GM21447 (cell line): ENCODE measurements around the gene FRYL.

ENCODE experiments used
- ATAC-seq: cut with Tn5 transposase; IDR thresholded peaks from one replicate; pipeline ENCODE4 v1.9.1; 2021; ENCODE audit not compliant: unreplicated experiment

Gene FRYL

GRCh38 chr4:48570646-48571220 lies 209.3 kb downstream of the FRYL start:
- no peak for ATAC-seq

GRCh38 chr4:48566034-48566384 lies 214.1 kb downstream of the FRYL start:
- ATAC-seq, result no peak

GRCh38 chr4:48565362-48566033 lies 214.6 kb downstream of the FRYL start:
- ATAC-seq, result no peak

GRCh38 chr4:48564151-48564550 lies 215.9 kb downstream of the FRYL start:
- no peak for ATAC-seq

GRCh38 chr4:48558819-48559218 lies 221.3 kb downstream of the FRYL start:
- ATAC-seq, result no peak

- ATAC-seq, result no peak
Observed at GRCh38 chr4:48558026-48558425, 222.1 kb downstream of the FRYL start.

GRCh38 chr4:48557478-48557877 lies 222.6 kb downstream of the FRYL start:
- no peak for ATAC-seq

- no peak for ATAC-seq
Observed at GRCh38 chr4:48556268-48556667, 223.8 kb downstream of the FRYL start.

GRCh38 chr4:48554606-48555005 lies 225.5 kb downstream of the FRYL start:
- ATAC-seq, result no peak

GRCh38 chr4:48553720-48554119 lies 226.4 kb downstream of the FRYL start:
- ATAC-seq, result no peak

- ATAC-seq, result no peak
Observed at GRCh38 chr4:48546336-48546735, 233.7 kb downstream of the FRYL start.

GRCh38 chr4:48543796-48544195 lies 236.3 kb downstream of the FRYL start:
- ATAC-seq, result no peak

GRCh38 chr4:48542888-48543287 lies 237.2 kb downstream of the FRYL start:
- no peak for ATAC-seq

- ATAC-seq, result no peak
Observed at GRCh38 chr4:48539597-48539996, 240.5 kb downstream of the FRYL start.

GRCh38 chr4:48538358-48538757 lies 241.7 kb downstream of the FRYL start:
- ATAC-seq, result no peak

GRCh38 chr4:48526406-48526805 lies 253.7 kb downstream of the FRYL start:
- ATAC-seq, result no peak

- ATAC-seq, result no peak
Observed at GRCh38 chr4:48518143-48518542, 261.9 kb downstream of the FRYL start.

- ATAC-seq, result no peak
Observed at GRCh38 chr4:48509543-48509942, 270.5 kb downstream of the FRYL start.

GRCh38 chr4:48506716-48507115 lies 273.4 kb downstream of the FRYL start:
- ATAC-seq, result no peak

- no peak for ATAC-seq
Observed at GRCh38 chr4:48504352-48504751, 275.7 kb downstream of the FRYL start.

- no peak for ATAC-seq
Observed at GRCh38 chr4:48504026-48504330, 276.1 kb downstream of the FRYL start.

- ATAC-seq, result no peak
Observed at GRCh38 chr4:48503233-48504025, 276.6 kb downstream of the FRYL start.
